HG02642 (cell line): ENCODE data around the gene TMEM219.
A peak's percentile ranks its signal among the peaks of the same experiment; 100 is the strongest.

Source experiments
- ATAC-seq: cut with Tn5 transposase; IDR thresholded peaks from one replicate; pipeline ENCODE4 v1.9.1; 2021; ENCODE audit warnings: mild to moderate bottlenecking; ENCODE audit not compliant: unreplicated experiment, poor library complexity

Gene TMEM219

DNA sequence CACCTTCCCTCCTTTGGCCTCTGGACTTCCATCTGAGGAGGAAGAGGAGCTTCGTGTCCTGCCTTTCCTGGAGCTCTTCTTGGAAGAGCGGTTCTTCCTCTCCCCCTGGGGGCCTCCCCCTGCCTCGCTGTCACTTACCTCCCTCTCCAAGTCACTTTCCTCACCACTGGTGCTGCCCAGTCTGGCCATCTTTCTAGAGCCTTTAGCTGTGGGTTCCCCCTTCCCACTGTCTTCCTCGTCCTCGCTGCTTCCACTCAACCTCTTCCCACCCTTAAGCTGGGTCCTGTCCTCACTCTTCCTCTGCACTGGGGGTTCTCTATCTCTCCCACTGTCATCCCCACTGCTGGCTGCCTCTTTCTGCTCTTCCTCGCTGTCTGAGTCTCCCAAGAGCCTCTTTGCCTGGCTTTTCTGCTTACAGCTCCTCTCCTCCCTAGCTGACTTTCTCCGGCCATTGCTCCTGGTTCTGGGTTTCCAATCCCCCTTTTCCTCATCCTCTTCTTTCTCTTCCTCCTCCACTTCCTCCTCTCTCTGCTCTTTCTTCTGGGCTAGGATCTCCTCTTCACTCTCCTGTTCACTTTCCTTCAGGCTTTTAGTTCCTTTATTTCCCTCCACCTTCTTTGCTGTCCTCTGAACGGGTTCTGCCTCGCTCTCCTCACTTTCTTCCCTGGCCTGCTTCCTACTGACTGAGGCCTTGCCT lies 32.2 kb downstream of the TMEM219 start:
- ATAC-seq, result no peak

DNA sequence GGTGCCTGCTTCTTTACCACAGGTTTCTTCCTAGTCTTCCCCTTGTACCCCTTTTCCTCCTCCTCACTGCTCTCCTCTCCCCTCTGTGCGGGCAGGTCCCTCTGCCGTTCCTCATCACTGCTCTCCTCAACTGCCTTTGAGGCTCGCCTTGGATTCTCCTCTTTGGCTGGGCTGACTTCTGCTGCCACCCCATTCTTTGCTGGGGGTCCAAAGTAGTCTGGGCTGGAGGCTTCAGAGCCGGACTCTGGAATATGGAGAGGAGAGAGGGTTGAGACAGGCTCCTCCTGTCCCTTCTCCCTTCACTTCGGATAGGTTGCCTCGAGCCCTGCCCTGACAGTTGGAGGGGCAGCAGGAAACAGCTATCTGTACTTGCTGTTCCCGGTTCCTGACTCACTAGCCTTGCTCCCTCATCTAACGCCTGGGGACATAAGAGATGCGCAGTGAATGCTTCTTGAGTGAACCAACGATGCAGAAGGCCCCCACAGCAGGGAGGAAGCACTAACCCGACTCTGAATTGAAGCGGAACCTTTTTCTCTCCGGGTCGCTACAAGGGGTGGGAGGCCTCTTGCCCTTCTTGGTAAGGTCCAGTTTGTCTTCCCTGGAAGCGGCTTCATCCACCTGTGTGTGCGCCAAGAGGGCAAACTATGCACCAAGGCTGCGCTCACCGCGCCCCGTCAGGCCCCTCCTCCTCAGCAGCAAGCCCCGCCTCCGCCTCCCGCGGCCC lies 32.9 kb downstream of the TMEM219 start:
- peak; percentile 40 for ATAC-seq

DNA sequence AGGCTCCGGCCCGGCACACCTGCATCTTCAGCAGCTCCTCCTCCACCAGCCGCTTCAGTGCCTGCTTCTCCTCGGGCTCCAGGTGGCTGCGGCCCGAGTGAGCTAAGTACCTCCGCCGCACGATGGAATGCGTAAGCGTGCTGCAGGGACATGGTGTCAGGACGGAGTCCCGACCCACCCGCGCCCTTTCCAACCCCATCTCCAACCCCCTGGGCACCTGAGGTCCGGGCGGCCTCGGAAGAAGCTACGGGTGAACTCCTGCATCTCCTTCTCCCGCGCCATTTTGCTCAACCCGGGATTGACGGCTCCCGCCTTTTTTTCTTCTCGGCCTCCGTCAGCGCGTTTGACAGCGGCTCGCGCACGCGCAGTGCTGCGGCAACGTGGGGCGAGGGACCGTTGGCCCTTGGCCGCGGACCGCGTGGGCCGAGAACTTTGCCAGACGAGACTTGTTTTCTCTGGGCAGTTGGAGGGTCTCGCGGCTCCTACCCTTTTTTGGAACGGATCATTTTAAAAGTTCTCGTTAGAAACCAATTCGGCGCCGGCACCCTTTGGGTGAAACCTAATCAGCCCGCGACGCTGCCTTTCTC lies 33.5 kb downstream of the TMEM219 start, which contains the start of gene HIRIP3:
TSS of gene HIRIP3 (minus strand) at position 294 of the 587 bp plus-strand sequence. CDS start at position 282, 12 bp downstream.
- ATAC-seq, result peak; percentile 64

DNA sequence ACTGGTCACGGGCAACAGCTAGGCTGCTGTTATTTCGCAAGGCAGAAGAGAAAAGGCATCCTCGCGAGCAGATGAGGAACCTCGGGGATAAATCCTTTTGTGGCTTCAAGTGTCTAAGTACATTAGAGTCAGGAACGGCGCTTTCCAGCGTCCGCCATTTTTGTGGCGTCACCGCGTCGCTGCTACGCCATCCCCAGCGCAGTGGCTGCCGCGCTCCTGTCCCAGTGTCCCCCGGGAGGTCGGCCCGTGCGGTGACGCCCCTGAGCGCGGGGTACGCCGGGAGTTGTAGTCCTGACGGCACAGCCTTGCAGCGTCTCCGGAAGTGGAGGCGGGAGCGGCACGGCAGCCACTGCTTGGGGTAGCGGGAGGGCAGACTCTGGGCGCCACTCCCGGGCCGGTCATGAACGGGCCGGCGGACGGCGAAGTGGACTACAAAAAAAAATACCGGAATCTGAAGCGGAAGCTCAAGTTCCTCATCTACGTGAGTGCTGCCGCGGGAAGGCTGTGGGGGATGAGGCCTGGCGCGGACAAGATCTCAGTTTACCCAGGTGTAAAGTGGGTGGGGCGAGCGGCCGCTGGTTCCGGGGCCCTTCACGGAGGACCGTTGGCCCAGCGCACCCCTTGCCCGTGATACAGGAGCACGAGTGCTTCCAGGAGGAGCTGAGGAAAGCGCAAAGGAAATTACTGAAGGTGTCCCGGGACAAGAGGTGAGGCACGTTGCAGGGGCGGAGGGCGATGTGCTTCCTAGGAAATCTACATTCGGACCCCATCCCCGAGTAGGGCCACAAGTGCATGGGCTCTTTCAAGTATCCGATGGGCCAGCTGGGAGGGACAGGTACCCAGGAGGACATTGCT lies 34.3 kb downstream of the TMEM219 start, which contains the start of gene INO80E:
TSS of gene INO80E (plus strand) at position 331 of the 855 bp plus-strand sequence. CDS start at position 401, 70 bp downstream.
- ATAC-seq, result peak; percentile 92

DNA sequence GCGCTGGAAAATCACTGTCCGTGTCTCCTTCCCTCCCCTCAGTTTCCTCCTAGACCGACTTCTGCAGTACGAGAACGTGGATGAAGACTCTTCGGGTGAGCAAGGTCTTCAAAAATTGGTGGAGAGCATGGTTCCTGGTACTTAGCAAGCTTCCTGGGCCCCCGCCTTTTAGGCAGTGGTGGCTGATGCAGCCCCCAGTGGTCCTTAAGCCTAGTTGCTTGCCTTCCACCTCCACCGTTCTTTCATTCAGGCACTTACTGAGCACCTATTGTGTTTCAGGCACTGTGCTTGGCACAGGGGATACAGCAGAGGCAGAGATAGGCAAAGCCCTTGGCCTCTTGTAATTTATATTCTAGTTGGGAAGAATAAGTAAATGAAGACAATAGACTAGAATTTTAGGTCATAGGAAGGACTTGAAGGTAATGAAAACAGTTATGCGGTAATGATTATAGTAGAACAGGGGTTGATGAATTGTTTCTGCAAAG lies 34.9 kb downstream of the TMEM219 start:
- no peak for ATAC-seq

DNA sequence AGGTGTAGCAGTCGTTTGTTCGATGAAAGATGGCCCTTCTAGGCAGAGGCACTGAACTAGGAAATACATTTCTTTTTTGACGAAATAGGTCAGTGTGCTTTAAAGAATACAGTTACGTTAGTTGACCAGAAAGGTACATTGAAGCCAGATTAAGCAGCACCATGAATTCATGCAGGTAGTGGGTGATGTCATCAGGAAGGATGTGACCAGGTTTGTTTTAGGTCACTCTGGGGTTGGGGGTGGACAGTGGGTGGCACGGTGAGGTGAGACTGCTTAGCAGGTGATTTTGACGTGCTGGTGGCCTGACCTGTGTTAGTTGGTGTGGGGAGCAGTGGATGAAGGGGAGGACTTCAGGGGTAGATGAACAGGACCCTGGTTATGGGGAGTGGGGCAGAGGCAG lies 37.7 kb downstream of the TMEM219 start:
- no peak for ATAC-seq

DNA sequence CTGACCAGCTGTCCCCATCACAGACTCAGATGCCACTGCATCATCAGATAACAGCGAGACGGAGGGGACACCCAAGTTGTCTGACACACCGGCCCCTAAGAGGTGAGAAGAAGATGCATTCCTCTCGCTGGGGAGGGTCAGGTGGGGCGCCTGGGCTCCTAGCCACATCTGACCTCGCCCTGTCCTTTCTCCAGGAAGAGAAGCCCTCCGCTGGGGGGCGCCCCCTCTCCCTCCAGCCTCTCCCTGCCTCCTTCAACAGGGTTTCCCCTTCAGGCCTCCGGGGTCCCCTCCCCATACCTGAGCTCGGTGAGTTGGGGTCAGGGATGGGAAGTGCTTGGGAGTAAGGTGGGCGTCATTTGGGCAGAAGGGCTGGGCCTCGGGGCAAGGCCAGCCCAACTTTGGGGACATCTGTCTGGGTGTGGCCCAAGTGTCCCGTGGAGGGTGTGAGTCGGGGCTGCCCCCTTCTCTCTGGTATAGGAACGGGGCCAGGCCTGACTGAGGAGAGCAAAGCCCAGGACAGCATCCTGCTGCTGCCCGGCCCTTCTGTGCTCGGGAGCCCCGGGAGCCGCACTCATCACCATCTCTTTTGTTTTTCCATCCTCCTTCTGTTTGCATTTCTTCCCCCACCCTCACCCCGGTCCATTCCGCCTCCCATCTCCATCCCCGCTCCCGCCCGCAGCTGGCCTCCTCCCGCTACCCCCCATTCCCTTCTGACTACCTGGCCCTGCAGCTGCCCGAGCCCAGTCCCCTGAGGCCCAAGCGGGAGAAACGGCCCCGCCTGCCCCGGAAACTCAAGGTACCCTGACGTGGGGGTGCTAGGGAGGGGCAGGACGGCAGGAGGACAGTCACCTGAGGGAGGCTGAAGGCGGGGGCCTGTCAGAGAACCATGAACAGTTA lies 39.1 kb downstream of the TMEM219 start:
- no peak for ATAC-seq

DNA sequence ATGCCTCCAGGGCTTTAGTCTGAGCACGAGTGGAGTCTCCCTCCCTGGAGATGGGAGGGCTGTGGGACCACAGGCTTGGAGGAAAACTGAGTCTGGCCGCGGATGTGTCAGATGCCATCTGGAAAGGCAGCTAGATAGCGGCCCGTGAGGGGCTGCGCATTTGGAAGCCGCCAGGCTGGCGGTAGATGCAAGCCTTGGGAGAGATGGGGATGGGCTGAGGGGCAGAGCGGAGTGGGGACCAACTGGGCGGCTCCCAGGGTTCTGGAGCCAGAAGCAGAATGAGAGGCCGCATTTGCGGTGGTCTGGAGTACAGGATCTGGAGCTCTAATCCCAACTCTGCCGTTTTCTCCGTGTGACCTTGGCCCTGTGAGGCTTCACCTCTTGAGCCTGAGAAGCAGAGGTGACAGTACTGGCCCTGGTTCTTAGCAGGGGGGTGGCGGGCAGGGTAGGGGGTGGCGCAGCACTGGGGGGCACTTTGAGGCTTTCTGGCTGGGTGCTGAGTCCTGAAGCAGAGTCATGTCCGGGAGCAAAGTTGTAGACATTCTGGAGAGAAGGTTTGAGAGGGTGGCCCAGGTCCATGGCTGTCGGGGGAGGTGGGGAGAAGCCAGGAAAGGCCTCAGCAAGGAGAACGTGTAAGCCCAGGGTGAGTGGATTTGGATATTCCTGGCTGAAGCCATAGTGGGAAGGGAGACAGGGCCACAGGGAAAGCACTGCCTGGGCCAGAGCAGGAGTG lies 40.9 kb downstream of the TMEM219 start:
- ATAC-seq, result no peak

DNA sequence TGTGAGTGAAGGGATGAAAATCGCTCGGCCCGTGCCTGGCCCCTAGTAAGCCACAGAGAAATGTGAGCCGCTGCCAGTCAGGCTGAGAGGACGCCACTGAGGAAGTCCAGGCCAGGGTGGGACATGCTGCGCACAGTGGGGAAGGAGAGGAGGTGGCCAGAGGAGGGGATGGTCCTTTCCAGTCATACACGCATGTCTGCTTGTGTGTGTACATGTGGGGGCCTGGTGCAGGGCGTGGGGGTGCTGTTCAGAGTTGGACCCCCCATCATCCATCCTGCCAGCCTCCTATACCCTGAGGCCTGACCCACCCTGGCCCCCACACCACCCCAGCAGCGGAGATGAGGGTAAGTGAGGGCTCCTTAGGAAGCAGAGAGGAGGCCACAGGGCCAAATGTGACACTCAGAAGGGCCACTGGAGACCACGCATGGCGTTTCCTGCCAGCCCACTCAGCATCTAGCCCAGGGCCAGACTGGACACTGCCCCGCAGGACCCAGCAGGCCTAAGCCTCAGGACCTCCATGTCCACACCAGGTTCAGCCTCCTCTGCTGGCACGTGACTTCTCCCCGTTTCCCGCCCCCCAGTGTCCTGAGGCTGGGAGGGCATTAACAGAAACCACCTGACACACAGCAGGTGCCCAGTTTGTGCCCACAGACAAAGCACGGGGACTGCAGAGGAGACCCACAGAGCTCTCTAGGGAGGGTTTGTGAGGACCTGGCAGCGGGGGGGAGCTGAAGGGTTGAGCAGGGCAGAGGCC lies 42.0 kb downstream of the TMEM219 start:
- no peak for ATAC-seq

DNA sequence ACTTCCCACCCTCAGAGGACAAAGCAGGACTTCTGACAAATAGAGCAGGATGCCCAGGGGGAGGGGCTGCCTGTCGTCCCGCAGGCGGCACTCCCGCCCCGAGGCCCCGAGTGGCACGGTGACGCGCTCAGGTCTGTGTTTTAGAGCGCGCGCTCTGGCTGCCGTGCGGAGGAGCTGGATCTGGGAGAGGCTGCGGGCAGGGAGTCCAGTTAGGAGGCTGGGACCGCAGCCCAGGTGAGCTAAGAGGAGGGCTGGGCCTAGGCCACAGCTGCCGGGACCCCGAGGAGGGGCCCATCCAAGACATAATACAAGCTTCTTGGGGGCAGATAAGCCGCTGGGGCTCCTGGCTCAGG lies 42.5 kb downstream of the TMEM219 start:
- no peak for ATAC-seq

DNA sequence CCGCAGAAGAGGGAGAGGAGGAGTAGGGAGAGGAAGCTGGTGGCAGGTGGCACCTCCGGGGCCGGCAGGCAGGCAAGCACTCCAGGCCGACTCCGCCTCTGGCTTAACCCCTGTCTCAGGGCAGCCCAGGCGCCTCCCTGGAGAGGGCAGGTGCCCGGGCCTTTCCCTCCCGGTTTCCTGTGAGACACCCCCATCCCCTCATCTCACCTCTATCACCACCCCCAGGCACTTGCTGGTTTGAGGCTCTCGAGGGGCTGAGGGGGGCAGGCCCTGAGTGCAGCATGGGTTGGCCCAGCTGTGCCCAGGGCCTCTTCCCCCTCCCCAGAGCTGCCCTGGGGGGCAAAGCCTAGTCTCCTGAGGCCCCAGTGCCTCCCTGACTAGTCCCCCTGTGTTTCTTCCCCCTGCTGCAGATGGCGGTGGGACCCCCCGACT lies 42.9 kb downstream of the TMEM219 start:
- no peak for ATAC-seq

DNA sequence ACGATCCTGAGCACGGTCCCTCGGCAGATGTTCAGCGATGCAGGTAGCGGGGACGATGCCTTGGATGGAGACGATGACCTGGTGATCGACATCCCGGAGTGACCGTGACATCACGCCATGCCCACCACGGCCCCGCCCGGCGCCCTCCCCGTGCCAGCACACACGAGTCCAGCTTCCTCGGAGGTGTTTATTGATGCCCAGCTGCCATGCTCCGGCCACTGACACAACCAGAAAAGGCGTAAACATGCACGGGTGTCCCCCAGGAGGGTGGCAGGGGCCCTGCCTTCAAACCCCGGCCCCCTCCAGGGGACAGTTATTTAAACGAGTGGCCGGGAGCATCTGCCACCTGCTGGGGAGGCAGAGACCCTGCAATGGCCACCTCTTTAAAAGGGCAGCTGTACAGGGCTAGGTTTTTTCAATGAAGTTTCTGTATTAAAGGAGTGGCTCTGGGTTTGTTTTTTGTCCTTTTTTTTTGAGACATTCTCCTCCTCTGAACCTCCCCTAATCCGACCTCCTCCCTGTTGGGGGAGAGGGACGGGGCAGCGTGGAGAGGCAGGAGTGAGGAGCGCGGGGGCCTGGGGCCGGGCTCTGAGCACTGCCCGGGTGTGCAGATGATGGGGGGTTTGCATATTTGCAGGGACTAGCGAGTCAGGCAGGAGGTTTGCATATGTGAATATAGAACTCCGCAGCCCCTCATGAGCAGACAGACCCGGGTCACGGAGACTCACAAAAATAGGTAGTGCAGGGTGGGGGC lies 43.6 kb downstream of the TMEM219 start:
- no peak for ATAC-seq

DNA sequence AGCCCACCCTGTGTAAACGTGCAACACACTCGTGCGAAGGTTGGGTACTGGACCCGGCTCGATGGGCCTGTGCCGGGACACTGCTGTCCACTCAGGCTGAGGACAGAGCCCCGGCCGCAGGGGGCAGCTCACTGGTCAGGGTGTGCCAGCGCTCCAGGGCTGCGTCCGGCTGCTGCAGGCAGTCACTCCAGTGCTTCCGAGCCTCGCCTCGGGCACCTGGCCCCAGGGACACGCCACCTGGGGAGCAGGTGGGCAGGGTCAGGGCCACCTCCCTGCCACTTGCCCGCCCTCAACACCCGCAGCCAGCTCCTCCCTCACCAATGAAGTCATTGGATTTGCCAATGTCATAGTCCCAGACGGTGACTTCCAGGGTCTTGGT lies 44.2 kb downstream of the TMEM219 start:
- no peak for ATAC-seq

DNA sequence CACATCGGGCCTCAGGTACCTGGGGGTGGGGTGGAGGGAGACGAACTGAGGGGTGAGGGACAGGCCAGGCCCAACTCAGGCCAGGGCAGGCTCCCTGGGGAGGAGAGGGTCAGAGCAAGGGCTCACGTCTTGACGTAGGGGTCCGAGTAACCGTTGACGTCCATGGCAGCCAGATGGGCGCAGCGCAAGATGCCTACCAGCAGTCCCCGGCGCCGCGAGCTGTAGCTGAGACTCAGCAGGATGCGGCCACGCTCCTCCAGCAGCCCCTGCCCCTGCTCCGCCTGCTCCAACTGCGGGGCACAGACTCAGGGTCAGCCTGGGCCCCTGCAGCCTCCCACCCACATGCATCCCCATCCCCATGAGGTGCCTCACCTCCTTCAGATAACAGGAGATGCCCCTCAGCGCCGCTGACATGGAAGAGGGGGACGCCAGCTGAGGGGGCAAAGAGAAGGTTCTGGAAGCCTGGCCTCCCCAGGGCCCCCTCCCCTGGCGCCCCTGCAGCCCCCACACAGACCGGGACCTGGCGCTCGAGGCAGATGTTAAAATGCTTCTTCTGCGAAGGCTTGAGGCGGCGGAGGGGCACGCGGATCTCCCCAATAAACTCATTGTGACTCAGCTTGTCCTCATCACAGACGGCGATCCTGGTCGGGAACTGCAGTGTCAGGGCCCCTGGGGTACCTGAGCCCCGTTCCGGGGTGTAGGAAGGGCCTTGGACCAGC lies 44.9 kb downstream of the TMEM219 start:
- ATAC-seq, result no peak

DNA sequence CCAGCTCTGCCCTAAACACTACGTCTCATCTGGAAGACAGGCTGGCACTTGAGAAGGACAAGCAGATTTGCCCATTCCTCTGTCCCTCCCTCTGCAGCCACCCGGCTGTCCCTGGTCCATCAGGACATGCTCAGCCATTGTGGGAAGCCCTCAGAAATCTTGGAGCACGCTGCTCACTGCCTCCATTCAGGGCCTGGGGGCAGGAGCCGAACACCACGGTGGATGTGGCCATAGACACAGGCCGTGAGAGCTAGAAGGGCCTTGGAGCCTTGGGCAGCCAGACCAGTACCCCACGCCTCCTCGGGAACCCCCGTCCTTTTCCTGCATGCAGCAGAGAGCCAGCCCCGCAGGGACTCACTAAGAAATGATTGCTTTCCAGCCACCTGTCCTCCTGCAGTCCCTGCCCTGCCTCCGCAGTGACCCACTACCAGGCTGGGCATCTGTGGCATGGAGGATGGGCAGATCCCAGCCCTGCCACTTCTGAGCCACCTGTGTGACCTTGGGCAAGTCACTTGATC lies 45.6 kb downstream of the TMEM219 start:
- no peak for ATAC-seq

DNA sequence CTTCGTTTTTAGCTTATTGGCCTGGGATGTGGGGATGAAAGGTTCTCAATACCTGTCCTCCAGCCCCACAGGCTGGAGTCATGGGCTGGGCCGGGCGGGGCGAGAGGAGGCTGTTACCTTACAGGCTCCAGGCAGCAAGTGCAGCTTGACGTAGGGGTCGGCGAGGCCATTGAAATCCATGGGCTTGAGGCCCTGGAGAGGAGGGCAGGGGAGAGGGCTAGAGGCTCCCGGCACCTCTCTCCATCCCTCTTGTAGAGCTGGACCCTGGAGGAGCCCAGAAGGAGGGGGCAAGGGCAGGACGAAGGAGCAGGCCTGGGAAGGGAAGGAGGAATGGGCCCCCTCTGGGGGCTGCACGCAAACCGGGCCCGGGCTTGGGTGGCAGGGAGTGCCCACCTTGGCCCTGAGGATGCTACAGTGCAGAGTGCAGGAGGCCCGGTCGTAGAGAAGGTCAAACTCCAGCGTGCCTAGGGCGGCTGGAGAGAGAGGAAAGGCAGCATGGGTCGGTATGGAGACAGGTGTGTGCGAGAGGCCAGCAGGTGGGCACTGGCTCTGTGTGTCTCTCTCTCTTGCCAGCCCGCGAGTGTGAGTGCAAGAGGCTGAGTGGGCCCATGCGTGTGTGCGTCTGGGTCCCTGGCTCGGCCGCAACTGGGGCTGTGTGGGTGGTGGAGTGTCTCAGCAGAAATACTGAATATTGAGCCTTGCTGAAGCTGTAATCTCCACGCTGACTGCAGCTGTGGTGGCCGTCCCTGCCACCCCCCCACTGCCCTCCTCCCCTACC lies 47.4 kb downstream of the TMEM219 start:
- ATAC-seq, result no peak
